ENCODE data around the gene PRDX5.
A peak's percentile ranks its signal among the peaks of the same experiment; 100 is the strongest.

PRDX5 gene

GRCh38 chr11:64334764-64335735 is 17.1 kb downstream of the PRDX5 start (continued):
- 0 out of 2 replicates have a peak, but pooled peaks have one; percentile 56 for TF ChIP-seq KLF17 (tag by site-specific recombination; IDR thresholded peaks at IDR 0.05)
- no peak for TF ChIP-seq ZNF621 (tag by site-specific recombination; IDR thresholded peaks at IDR 0.05)
- no peak for TF ChIP-seq ZNF571 (tag by site-specific recombination; IDR thresholded peaks at IDR 0.05)
- TF ChIP-seq PATZ1 (tag by site-specific recombination; IDR thresholded peaks at IDR 0.05), result peak; percentile 62; the same call in 1 of the 2 replicates
- TF ChIP-seq ZNF266 (tag by site-specific recombination; IDR thresholded peaks at IDR 0.05; ENCODE audit: low read depth), result no peak
- TF ChIP-seq ZSCAN16 (tag by site-specific recombination; IDR thresholded peaks at IDR 0.05), result no peak
- TF ChIP-seq ZNF600 (tag by site-specific recombination; IDR thresholded peaks at IDR 0.05), result 0 out of 2 replicates have a peak, but pooled peaks have one; percentile 18
- no peak for TF ChIP-seq ZNF423 (tag by site-specific recombination; IDR thresholded peaks at IDR 0.05)
- TF ChIP-seq TCF7L2 (IDR thresholded peaks at IDR 0.05; ENCODE audit: borderline replicate concordance, low read depth, low read length), result no peak
- no peak for TF ChIP-seq ZNF677 (tag by site-specific recombination; IDR thresholded peaks at IDR 0.05)
- no peak for TF ChIP-seq REPIN1 (tag by site-specific recombination; IDR thresholded peaks at IDR 0.05; ENCODE audit: low read depth)
- no peak for TF ChIP-seq ZNF280D (tag by site-specific recombination; IDR thresholded peaks at IDR 0.05)
- TF ChIP-seq ZNF560 (tag by site-specific recombination; IDR thresholded peaks at IDR 0.05; ENCODE audit: borderline replicate concordance), result no peak
- peak; percentile 44 for TF ChIP-seq KLF1 (tag by site-specific recombination; IDR thresholded peaks at IDR 0.05)
- peak; percentile 64; the same call in 1 of the 2 replicates for TF ChIP-seq SP7 (tag by site-specific recombination; IDR thresholded peaks at IDR 0.05)
- peak; percentile 70 for TF ChIP-seq ZNF629 (tag by site-specific recombination; IDR thresholded peaks at IDR 0.05)
- no peak for TF ChIP-seq SCRT1 (tag by site-specific recombination; IDR thresholded peaks at IDR 0.05; ENCODE audit: borderline replicate concordance)
- no peak for TF ChIP-seq ZNF501 (tag by site-specific recombination; IDR thresholded peaks at IDR 0.05)
- TF ChIP-seq ZNF366 (tag by site-specific recombination; conservative IDR thresholded peaks at IDR 0.05), result peak; percentile 86
- no peak for TF ChIP-seq ZFP69B (tag by site-specific recombination; IDR thresholded peaks at IDR 0.05)
- TF ChIP-seq ZNF335 (tag by site-specific recombination; conservative IDR thresholded peaks at IDR 0.05), result peak; percentile 61
- TF ChIP-seq MEIS1 (CRISPR knock-in tag; IDR thresholded peaks at IDR 0.05; ENCODE audit: borderline replicate concordance), result no peak
- TF ChIP-seq MYNN (tag by site-specific recombination; IDR thresholded peaks at IDR 0.05; ENCODE audit: borderline replicate concordance), result no peak
- TF ChIP-seq KLF7 (tag by site-specific recombination; IDR thresholded peaks at IDR 0.05; ENCODE audit: borderline replicate concordance), result no peak
- no peak for TF ChIP-seq ZNF645 (tag by site-specific recombination; IDR thresholded peaks at IDR 0.05)
- peak; percentile 87 for TF ChIP-seq KLF10 (tag by site-specific recombination; IDR thresholded peaks at IDR 0.05)
- TF ChIP-seq ZXDB (tag by site-specific recombination; IDR thresholded peaks at IDR 0.05), result peak; percentile 99
- no peak for TF ChIP-seq ZNF837 (tag by site-specific recombination; IDR thresholded peaks at IDR 0.05)
- peak; percentile 40 for TF ChIP-seq SP2 (tag by site-specific recombination; IDR thresholded peaks at IDR 0.05)
- peak; percentile 80 for TF ChIP-seq ZBTB17 (tag by site-specific recombination; IDR thresholded peaks at IDR 0.05)
- TF ChIP-seq ZNF549 (tag by site-specific recombination; IDR thresholded peaks at IDR 0.05), result no peak
- no peak for TF ChIP-seq ZNF292 (tag by site-specific recombination; IDR thresholded peaks at IDR 0.05; ENCODE audit: borderline replicate concordance, low read depth)

Measured in HEK293 (cell line).